ENCODE measurements around the gene KRT14.

DNA sequence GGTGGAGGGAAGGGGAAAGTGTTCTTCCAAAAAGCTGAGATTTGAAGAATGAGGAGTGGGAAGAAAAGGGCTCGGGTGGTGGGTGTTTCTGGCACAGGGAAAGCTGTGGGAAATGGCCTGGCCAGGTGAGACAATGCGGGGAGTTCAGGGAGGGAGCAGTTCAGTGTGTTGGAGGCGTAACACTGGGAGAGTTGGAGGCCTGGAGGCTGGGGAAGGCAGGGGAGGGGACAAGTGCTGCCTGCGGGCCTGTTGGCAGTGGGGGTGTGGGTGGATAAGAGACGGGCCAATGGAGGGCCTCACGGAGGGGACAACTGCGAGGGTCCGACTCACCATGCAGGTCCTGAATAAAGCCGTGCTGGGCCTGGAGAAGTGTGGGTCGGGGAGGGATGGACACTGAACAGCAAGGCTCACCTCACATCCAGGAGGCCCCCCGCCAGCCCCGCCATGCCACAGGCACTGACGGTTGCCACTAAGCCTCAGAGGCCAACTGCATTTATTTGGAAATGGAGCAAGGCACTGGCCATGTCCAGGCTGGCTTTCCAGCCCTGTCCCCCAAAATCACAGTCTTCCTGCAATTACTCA lies 40.8 kb downstream of the KRT14 start:
- TF ChIP-seq, protein P1, sequence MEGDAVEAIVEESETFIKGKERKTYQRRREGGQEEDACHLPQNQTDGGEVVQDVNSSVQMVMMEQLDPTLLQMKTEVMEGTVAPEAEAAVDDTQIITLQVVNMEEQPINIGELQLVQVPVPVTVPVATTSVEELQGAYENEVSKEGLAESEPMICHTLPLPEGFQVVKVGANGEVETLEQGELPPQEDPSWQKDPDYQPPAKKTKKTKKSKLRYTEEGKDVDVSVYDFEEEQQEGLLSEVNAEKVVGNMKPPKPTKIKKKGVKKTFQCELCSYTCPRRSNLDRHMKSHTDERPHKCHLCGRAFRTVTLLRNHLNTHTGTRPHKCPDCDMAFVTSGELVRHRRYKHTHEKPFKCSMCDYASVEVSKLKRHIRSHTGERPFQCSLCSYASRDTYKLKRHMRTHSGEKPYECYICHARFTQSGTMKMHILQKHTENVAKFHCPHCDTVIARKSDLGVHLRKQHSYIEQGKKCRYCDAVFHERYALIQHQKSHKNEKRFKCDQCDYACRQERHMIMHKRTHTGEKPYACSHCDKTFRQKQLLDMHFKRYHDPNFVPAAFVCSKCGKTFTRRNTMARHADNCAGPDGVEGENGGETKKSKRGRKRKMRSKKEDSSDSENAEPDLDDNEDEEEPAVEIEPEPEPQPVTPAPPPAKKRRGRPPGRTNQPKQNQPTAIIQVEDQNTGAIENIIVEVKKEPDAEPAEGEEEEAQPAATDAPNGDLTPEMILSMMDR (IDR thresholded peaks at IDR 0.05): no peak
- TF ChIP-seq POLR2A (IDR thresholded peaks at IDR 0.05): no peak

Data from body of pancreas (tissue), 4 donors.